ENCODE results near the gene POLR2C.

Gene POLR2C

GRCh38 chr16:57452021-57452420 lies 10.5 kb upstream of the POLR2C start:
- no peak for FAIRE-seq

- no peak for FAIRE-seq
Observed at GRCh38 chr16:57462978-57463362, 491 bp downstream of the POLR2C start.

DNA sequence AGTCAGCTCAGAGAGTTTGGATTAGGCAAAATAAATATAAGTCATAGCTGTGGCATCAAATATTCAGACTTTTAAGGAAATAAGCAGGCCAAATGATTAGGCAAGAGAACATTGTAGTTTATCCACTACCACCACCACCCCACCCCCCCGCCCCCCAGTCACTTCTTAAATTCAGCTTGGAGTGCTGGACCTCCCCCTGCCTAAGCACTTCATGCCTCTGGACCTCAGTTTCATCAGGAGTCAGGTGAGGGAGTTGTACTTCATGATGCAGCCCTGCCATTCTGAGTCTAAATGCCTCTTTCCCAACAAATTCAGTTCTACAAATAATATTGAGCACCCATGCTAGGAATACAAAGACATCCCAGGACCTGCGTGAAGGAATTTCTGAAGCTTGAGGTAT lies 2.0 kb downstream of the POLR2C start:
- FAIRE-seq, result no peak

- FAIRE-seq, result no peak
Observed at GRCh38 chr16:57468346-57468745, 5.9 kb downstream of the POLR2C start.

GRCh38 chr16:57469046-57469445 lies 6.6 kb downstream of the POLR2C start:
- no peak for FAIRE-seq

DNA sequence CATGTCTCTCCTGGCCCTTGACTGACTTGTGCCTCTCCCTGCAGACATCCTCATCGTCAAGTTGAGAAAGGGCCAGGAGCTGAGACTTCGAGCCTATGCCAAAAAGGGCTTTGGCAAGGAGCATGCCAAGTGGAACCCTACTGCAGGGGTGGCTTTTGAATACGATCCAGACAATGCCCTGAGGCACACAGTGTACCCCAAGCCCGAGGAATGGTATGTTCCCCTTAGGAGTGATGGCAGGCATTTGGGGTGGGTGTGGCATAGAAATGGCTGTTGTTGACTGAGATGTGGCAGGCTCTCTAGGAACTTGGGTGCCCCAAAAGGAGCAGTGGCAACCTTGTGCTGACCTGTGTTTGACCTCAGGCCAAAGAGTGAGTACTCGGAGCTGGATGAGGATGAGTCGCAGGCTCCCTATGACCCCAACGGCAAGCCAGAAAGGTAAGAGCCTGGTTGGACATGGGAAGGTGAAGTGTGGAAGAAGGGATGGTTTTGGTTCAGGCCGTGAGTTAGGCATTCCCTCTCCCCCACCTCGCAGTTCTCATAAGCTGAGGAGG lies 7.5 kb downstream of the POLR2C start:
- no peak for FAIRE-seq

GRCh38 chr16:57470711-57471110 lies 8.2 kb downstream of the POLR2C start:
- FAIRE-seq, result no peak

DNA sequence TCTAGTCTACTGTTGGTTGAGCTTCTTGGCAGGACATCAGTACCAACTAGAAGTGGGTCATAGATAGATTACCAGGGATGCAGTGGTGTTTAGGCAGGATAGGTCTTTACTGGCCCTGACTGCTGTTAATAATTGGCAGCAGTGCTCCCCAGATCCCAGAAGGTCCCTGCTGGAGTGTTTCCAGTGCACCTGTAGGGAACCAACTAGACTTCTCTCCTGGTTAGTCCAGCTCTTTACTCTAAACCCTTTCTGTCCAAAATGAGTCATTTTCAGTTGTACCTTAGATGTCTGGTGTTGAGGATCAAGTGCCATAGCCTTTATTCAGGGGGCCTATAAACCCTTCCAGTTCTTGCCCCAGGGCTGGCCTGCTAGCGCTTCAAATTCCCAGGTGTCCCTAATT lies 8.7 kb downstream of the POLR2C start:
- FAIRE-seq, result no peak

GRCh38 chr16:57471852-57472664 lies 9.6 kb downstream of the POLR2C start:
- FAIRE-seq, result no peak

GRCh38 chr16:57472665-57473060 lies 10.2 kb downstream of the POLR2C start:
- no peak for FAIRE-seq

DNA sequence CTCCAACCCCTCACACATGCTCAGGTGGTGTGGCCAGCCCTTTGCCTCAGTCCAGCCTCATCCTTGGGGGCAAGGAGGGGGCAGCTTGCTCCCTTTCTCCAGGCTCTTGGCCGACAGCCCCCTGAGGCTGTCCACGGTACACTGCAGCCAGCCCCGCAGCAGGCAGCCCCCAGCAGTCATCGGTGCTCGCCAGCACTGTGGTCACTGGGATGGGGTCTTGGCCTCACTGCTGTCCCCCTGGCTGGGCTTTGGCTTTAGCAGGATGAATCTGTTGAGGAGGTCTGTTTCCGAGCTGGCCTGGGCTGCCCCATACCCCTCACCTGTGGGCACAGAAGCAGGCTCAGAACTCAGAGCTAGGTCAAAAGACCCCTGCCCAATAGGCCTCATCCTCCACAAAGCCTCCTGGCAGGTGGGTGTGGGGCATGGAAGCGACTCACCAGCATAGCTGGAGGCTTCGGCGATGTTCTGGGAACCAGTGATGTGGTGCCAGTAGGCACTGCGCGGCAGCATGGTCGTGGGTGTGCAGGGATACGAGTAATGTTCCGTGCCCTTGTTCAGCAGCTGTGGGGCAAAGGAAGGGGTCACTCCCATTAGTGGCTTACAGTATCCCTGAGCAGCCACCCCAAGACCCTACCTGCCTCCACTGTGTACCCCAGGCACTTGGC lies 10.8 kb downstream of the POLR2C start:
- no peak for FAIRE-seq

DNA sequence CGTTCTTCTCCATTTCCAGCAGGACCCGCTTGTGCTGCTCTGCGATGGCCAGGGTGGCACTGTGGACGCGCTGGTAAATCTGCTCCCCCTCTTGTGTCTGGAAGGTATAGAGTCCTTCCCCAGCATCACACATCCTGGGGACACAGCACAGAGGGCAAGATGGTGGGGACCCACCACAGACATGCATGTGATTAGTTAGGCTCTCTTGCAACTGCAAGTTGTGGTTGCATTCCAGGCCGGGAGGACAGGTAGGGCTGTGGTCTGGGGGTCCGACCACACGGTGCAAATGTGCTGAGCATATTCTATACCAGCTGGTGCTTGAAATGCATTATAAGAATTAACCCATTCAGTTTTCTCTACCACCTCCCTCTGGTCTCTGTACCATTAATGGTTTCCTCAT lies 11.4 kb downstream of the POLR2C start:
- FAIRE-seq, result no peak

- no peak for FAIRE-seq
Observed at GRCh38 chr16:57474671-57475661, 12.5 kb downstream of the POLR2C start.

GRCh38 chr16:57475711-57476339 lies 13.3 kb downstream of the POLR2C start:
- FAIRE-seq, result no peak

GRCh38 chr16:57476546-57477410 lies 14.3 kb downstream of the POLR2C start:
- no peak for FAIRE-seq

GRCh38 chr16:57477531-57478202 lies 15.2 kb downstream of the POLR2C start:
- no peak for FAIRE-seq

GRCh38 chr16:57478396-57479204 lies 16.1 kb downstream of the POLR2C start:
- no peak for FAIRE-seq

DNA sequence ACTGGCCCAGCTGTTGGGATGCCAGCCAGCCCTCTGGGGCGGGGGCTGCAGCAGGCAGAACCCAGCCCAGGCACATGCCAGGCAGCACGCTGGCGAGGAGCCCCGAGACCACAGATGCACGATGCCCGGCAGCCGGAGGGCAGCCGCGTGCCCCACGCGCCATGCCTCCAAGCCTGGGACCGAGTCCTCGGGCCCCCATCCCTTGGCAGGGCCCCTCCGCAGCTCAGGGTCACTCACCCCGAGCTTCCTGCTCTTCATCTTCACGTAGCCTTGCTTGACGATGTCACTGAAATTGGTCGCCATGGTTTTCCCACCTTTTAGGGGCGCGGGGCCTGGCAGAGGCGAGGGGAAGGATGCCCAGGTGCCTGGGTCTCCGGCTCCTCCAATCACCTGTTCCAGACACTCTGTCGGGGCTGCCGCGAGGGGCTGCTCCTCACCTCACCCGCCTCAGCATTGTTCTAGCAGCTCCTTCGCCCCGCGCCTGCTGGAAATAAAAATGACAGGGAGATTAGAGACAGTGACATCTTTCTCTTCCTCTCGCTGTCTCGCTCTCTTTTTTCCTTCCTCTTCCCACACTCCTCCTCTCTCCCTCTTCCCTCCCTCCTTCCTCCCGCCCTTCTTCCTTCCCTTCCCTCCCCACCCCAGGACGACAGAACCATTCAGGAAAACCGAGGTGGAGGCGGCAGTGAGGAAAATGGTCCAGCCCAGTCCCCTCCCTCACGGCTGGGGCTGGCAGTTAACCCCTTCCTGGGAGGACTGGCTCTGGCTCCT lies 16.9 kb downstream of the POLR2C start:
- FAIRE-seq, result no peak

All from A204.1 (cell line).